ENCODE data around the gene SCARF2.

SCARF2 gene

DNA sequence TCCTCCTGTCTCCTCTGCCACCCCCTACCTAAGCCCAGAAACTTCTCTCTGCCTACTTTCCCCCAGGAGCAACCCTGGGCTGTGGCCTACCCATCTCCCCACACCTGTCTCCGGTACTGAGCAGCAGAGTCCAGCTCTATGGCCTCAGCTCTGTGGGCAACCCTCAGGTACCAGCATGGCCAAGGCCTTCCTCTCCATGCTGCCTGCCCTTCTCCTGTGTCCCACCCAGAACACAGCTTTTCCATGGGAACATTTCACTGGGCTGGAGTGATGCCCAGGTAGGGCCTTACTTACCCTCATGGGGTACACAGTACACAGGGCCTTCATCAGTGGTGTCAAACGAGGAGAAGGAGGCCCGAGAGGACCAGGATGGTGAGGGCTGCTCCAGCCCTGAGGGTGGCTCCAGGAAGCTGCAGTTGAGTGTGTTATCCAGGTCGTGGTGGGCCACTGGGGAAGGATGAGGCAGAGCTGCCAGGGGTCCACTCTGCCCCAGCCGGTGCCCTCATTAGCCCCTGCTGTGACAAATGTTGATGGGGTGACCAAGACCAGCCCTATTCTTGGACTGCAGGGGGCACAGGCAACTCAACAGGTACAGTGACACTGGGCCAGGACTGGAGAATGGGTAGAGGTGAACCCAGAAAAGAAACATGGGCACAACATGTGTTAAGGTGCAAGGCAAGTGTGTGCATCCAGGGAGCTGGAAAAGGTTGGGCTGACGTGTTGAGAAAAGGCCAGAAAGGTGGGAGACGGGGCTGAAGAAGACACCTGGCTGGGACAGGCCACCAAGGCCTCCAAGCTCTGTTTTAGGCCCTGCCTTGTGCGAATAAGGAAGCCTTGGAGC is 10.3 kb downstream of the SCARF2 start:
- ChIA-PET POLR2A (no interaction called here), CTCF (interaction anchor here (0.8 to 1.7 kb wide), 2 partner anchors 9 to 176 kb away, joined by 3 to 11 read pairs; no protein-coding TSS in a partner anchor)
- TF ChIP-seq, protein P1, sequence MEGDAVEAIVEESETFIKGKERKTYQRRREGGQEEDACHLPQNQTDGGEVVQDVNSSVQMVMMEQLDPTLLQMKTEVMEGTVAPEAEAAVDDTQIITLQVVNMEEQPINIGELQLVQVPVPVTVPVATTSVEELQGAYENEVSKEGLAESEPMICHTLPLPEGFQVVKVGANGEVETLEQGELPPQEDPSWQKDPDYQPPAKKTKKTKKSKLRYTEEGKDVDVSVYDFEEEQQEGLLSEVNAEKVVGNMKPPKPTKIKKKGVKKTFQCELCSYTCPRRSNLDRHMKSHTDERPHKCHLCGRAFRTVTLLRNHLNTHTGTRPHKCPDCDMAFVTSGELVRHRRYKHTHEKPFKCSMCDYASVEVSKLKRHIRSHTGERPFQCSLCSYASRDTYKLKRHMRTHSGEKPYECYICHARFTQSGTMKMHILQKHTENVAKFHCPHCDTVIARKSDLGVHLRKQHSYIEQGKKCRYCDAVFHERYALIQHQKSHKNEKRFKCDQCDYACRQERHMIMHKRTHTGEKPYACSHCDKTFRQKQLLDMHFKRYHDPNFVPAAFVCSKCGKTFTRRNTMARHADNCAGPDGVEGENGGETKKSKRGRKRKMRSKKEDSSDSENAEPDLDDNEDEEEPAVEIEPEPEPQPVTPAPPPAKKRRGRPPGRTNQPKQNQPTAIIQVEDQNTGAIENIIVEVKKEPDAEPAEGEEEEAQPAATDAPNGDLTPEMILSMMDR (IDR thresholded peaks at IDR 0.05; ENCODE audit: insufficient read depth, low read length, missing control alignments) = no peak
- H3K4me3 ChIP-seq (ENCODE audit: low read depth, low read length) = no peak overlapping the region
- DNase-seq (ENCODE audit: low read depth, low spot score) = no peak

DNA sequence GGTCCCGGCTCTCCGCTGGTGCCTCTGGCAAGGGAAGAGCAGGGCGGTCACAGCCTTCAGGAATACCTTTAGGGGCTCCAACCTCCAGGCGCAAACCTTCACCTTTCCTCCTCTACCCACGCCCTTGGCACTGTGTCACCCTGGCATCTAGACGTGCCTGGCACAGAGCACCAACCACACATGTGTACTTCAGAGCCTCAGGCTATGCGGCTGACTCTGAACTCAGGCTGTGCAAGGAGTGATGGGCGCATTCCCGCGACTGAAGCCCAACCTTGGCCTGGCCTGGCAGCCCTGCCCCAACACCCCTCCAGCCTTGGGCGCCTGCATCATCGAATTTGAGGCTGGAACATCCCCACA is 11.4 kb downstream of the SCARF2 start:
- TF ChIP-seq, protein P1 (IDR thresholded peaks at IDR 0.05; ENCODE audit: insufficient read depth, low read length, missing control alignments) = no peak
- CTCF ChIA-PET = interaction anchor here (0.8 to 1.7 kb wide), 2 partner anchors 8 to 177 kb away, joined by 3 to 11 read pairs; no protein-coding TSS in a partner anchor
- H3K4me3 ChIP-seq (ENCODE audit: low read depth, low read length) = no peak overlapping the region
- POLR2A ChIA-PET = interaction anchor here (0.7 kb wide), 1 partner anchor 16 kb away, joined by 3 read pairs; no protein-coding TSS in a partner anchor
- no peak for DNase-seq (ENCODE audit: low read depth, low spot score)

DNA sequence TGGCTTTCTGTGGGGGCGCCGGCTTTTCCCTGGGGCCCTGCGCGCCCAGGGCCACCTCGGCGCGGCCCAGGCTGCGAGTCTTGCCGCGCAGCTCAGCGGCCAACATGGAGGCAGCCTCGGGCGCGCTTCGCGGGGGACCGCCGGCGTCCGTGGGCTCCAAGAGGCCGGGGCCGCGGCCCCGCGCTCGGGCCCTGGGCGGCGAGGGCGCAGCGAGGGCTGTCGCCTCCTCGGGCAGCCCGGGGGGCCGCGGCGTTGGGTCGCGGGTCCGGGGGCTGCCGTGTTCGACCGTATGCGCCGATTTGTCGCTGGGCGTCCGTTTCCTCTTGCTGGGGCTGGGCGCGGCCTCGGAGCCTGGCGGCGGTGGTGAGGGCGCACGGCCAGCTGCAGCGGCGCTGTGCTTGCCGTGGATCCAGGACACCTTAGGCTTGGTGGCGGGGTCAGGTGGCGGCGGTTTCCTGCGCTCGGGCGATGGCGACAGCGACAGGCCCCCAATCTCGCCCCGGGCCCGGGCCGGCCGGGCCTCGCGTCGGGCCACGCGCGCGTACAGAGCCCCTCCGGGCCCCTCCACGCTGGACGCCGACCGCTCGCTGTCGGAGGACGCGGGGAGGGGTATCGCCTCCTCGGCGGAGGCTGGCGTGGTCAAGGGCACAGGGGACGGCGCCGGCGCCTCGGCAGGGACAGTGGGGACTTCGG is 11.9 kb downstream of the SCARF2 start:
- no peak for DNase-seq (ENCODE audit: low read depth, low spot score)
- TF ChIP-seq, protein P1 (IDR thresholded peaks at IDR 0.05; ENCODE audit: insufficient read depth, low read length, missing control alignments) = no peak
- no peak overlapping the region for H3K4me3 ChIP-seq (ENCODE audit: low read depth, low read length)
- ChIA-PET CTCF (no interaction called here), POLR2A (no interaction called here)

DNA sequence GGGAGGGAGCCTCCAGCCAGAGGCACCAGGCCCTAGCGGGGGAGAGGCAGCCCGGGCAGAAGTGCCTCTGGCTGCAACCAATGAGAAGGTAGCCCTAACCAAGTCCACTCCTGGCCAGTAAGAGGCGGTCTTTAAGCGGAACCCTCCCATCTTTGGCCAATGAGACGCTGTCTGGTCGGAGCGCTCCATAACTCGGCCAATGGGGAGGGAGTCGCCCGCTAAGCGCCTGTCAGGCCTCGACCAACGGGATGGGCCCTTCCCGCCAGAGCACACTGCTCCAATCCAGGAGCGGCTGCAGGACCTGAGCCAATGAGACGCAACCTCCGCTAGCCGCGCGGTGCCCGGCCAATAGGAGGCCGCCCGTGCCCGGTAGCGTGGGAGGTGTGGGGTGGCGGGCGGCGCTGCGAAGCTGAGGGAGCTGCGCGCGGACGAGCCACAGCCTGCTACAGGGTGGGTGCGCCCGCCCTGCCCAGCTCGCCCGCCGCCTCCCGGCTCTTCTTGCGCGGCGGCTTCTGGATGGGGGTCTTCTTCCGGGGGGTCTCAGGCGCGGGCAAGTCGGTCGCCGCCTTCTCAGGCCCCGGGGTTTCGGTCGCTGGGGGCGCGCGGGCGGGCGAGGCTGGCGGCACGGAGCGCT is 12.6 kb downstream of the SCARF2 start:
- POLR2A ChIA-PET = no interaction called here
- CTCF ChIA-PET = no interaction called here
- H3K4me3 ChIP-seq (ENCODE audit: low read depth, low read length) = no peak overlapping the region
- DNase-seq (ENCODE audit: low read depth, low spot score) = no peak
- TF ChIP-seq, protein P1 (IDR thresholded peaks at IDR 0.05; ENCODE audit: insufficient read depth, low read length, missing control alignments) = no peak

DNA sequence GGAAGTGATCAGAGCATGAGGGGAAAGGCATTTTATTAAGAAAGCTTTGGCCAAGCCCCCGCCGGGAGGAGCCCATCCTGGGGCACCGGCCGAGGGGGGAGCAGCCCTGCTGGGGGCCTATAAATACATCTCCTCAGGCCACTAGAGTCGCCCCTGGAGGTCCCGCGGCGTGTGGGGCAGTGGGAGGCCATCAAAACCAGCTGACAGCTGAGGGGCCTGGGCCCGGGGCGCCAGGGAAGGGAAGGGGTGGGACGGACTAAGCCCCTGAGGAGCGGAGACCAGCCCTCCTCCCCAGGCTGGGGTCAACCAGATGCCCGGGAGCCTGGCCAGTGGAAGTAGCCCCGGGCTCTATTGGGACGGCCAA is 13.1 kb downstream of the SCARF2 start:
- ChIA-PET POLR2A (no interaction called here), CTCF (interaction anchor here (3.7 kb wide), 1 partner anchor 30 kb away, joined by 11 read pairs; no protein-coding TSS in a partner anchor)

More for the DNA sequence above, 13.1 kb downstream of the SCARF2 start:
- no peak overlapping the region for H3K4me3 ChIP-seq (ENCODE audit: low read depth, low read length)
- no peak for DNase-seq (ENCODE audit: low read depth, low spot score)
- TF ChIP-seq, protein P1 (IDR thresholded peaks at IDR 0.05; ENCODE audit: insufficient read depth, low read length, missing control alignments) = no peak
